HepG2 (cell line): ENCODE data around the gene FCN3. TPM values are rescaled to one million over a fixed set of nuclear protein-coding genes. Genes with fewer than 3 reads are reported as not detected.

Experiments used
- ATAC-seq: fragments of 200-7000 bp; cut with Tn5 transposase; 3 replicates; pipeline ENCODE4 v1.9.1; 2020; ENCODE audit warnings: mild to moderate bottlenecking, moderate library complexity
- BruUV-seq: library from RNA; stranded (reverse); fragments of 400-500 nt; replicated peaks from 2 replicates; lab custom pipeline; 2021; lab: Mats Ljungman, UMichigan
- CTCF ChIA-PET: fragments of 300-600 bp; formaldehyde crosslinking; extraction: SDS; loops from one replicate; lab custom pipeline; 2021; ENCODE audit warnings: low total read pairs, inconsistent platforms, low intra/inter-chr PET ratio; lab: Yijun Ruan, JAX
- POLR2A ChIA-PET: fragments of 350-600 bp; sonication (Branson Sonifier 250); formaldehyde crosslinking; loops from one replicate; lab custom pipeline; 2020; ENCODE audit warnings: antibody characterized with exemption, inconsistent platforms; lab: Yijun Ruan, JAX
- DNase-seq: peaks from one replicate; pipeline ENCODE4 v3.0.0-alpha.2; 2015; ENCODE audit warnings: low spot score
- FAIRE-seq: peaks from 3 replicates; lab custom pipeline; 2011; peaks lifted over from hg19 to GRCh38; lab: Jason Lieb, UNC
- H2AFZ ChIP-seq: one replicate; pipeline ENCODE4 v1.6.1; 2011; ENCODE audit warnings: low read length, inconsistent platforms
- H3K27ac ChIP-seq: fragments of 300-600 bp; 3 replicates; pipeline ENCODE4 v1.8.0; 2011; ENCODE audit warnings: mixed run types, mild to moderate bottlenecking, mixed read lengths, low read length, inconsistent platforms; ENCODE audit not compliant: insufficient read depth; ENCODE audit errors: extremely low read length
- H3K27me3 ChIP-seq, 2 experiments: fragments of 200-600 bp in 1 of 2; 2 replicates in 1 of 2; 3 replicates in 1 of 2; pipeline versions ENCODE4 v1.6.0 to v1.8.0; 2011; ENCODE audit warnings: low read length in 2 of 2, mild to moderate bottlenecking in 2 of 2, moderate library complexity in 2 of 2, inconsistent platforms in 1 of 2; ENCODE audit not compliant: insufficient read depth in 2 of 2, control insufficient read depth in 1 of 2
- H3K36me3 ChIP-seq, 2 experiments: fragments of 200-600 bp in 1 of 2; replicated peaks in 1 of 2; 2 replicates in 1 of 2; 3 replicates in 1 of 2; pipeline versions ENCODE4 v1.5.1 to v1.8.0; 2011; ENCODE audit warnings: low read length in 2 of 2, inconsistent platforms in 1 of 2; ENCODE audit not compliant: insufficient read depth in 2 of 2, control insufficient read depth in 1 of 2
- H3K4me1 ChIP-seq: 2 replicates; pipeline ENCODE4 v1.5.1; 2012; ENCODE audit warnings: low read length, inconsistent platforms; ENCODE audit not compliant: insufficient read depth
- H3K4me2 ChIP-seq: 2 replicates; pipeline ENCODE4 v1.6.0; 2011; ENCODE audit warnings: low read depth, low read length, inconsistent platforms
- H3K4me3 ChIP-seq, 3 experiments: fragments of 200-600 bp in 1 of 3; sonication (generic), shearing (Covaris generic) in 1 of 3; replicated peaks in 1 of 3; 2 replicates each; pipeline ENCODE4 v1.5.1; 2011 to 2016; ENCODE audit warnings: low read length in 3 of 3, inconsistent platforms in 2 of 3, low read depth in 2 of 3, mild to moderate bottlenecking in 2 of 3, control low read depth in 1 of 3, mixed read lengths in 1 of 3; ENCODE audit not compliant: insufficient read depth in 1 of 3
- H3K79me2 ChIP-seq: one replicate; pipeline ENCODE4 v1.6.1; 2011; ENCODE audit warnings: low read length, inconsistent platforms; ENCODE audit not compliant: insufficient read depth
- H3K9ac ChIP-seq: 2 replicates; pipeline ENCODE4 v1.6.0; 2011; ENCODE audit warnings: mild to moderate bottlenecking, low read depth, low read length, inconsistent platforms; ENCODE audit not compliant: insufficient read depth
- H3K9me3 ChIP-seq: 2 replicates; pipeline ENCODE4 v1.5.1; 2012; ENCODE audit warnings: mild to moderate bottlenecking, low read length
- H4K20me1 ChIP-seq: 2 replicates; pipeline ENCODE4 v1.6.0; 2011; ENCODE audit warnings: inconsistent platforms, mild to moderate bottlenecking, low read length, moderate library complexity; ENCODE audit not compliant: insufficient read depth
- CEBPB ChIP-seq: IDR thresholded peaks from 2 replicates; pipeline ENCODE4 v1.6.1; 2011; ENCODE audit warnings: low read depth, low read length, improper control_type of control experiment, borderline replicate concordance
- JUNB ChIP-seq: sonication (generic); formaldehyde crosslinking; IDR thresholded peaks from 2 replicates; pipeline ENCODE4 v1.8.0; 2022; ENCODE audit warnings: missing genetic modification reagents, mild to moderate bottlenecking, borderline replicate concordance
- PRDM10 ChIP-seq: sonication (generic); formaldehyde crosslinking; IDR thresholded peaks from 2 replicates; pipeline ENCODE4 v1.4.0; 2020; ENCODE audit warnings: low read depth, missing genetic modification reagents
- SALL1 ChIP-seq: sonication (generic); formaldehyde crosslinking; IDR thresholded peaks from 2 replicates; pipeline ENCODE4 v1.8.0; 2022; ENCODE audit warnings: mild to moderate bottlenecking, missing genetic modification reagents
- TCF7 ChIP-seq: sonication (generic); IDR thresholded peaks from 2 replicates; pipeline ENCODE4 v1.6.1; 2016; ENCODE audit warnings: antibody characterized with exemption, low read depth
- ZNF629 ChIP-seq: sonication (generic); formaldehyde crosslinking; conservative IDR thresholded peaks from 2 replicates; pipeline ENCODE4 v1.5.0; 2020; ENCODE audit warnings: missing genetic modification reagents
- ZSCAN20 ChIP-seq: sonication (generic); formaldehyde crosslinking; IDR thresholded peaks from 2 replicates; pipeline ENCODE4 v1.4.0; 2020; ENCODE audit warnings: missing genetic modification reagents, mild to moderate bottlenecking, borderline replicate concordance
- whole genome bisulfite sequencing: methylation state at CpG from one replicate; pipeline ENCODE4 v1.1.6; 2017; ENCODE audit warnings: low lambda C conversion rate; 5-methylcytosine and 5-hydroxymethylcytosine counted together
- in situ Hi-C: cut with HindIII; loops from 2 replicates; pipeline ENCODE4 v1.10.0; 2017; ENCODE audit warnings: low pct_unique_long_range_greater_than_20kb; ENCODE audit not compliant: extremely low pct_ligation_motif_present
- intact Hi-C: fragments of 100-400 bp; cut with micrococcal nuclease; formaldehyde crosslinking; loops from one replicate; pipeline ENCODE4 v1.10.0; 2022; ENCODE audit not compliant: unreplicated experiment
- polyA plus RNA-seq, 8 experiments: library from polyadenylated mRNA; depleted of rRNA in 3 of 8; stranded (reverse) in 7 of 8; unstranded in 1 of 8; fragments of >200 nt; fragmentation: Illumina TruSeq in 4 of 8; extraction: Trizol in 4 of 8; gene quantifications; 2 replicates each; pipeline versions ENCODE4 v1.2.1 to v1.2.3, GENCODE V29; 2011 to 2016; ENCODE audit warnings: low read depth in 4 of 8, missing spikeins in 1 of 8, mixed read lengths in 1 of 8; ENCODE audit not compliant: insufficient read depth in 1 of 8
- total RNA-seq, 5 experiments: library from RNA; depleted of rRNA; stranded (reverse); fragments of >200 nt; fragmentation: Illumina TruSeq; extraction: Trizol; gene quantifications; 2 replicates each; pipeline ENCODE4 v1.2.3, GENCODE V29; 2016; ENCODE audit warnings: low read depth in 1 of 5
- TF ChIP-seq, protein P1 (sequence below): sonication (generic); formaldehyde crosslinking; IDR thresholded peaks from 2 replicates; pipeline ENCODE4 v1.9.0; 2021; ENCODE audit warnings: missing genetic modification reagents, borderline replicate concordance

FCN3 gene
- total and polyA plus RNA-seq, 2 of the 13 experiments (the other 11 are each of a cell fraction or from before 2014, with no cell fraction given) = not detected

DNA sequence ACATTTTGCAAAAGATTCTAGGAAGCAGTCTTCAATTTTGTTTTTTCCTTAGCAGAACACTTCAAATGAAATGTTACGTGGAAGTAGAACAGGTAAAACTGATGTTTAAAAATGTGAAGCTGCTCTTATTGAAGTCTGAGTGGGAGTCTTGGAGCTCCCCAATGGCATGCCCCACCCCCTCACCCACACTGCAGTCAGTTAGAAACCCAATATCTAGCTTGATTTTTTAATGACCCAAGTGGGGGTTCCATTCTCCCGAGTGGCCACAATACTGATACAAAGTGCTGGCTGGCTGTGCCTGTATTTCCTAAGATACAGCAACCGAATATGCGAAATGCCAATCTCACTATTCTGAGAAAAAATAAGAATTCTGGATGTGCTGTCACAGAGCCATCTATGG lies 49.1 kb upstream of the FCN3 start:
- ChIA-PET CTCF (no interaction called here), POLR2A (no interaction called here)
- no TSS peak for BruUV-seq
- FAIRE-seq = no peak
- no peak for DNase-seq
- Histone ChIP-seq H3K4me1 (peaks cover 11% of the 10 kb centered on the region), H3K36me3 (peaks cover 16 to 51% of the 10 kb centered on the region in 2 experiments), H3K27me3 (no peaks in the 10 kb centered on the region), H3K9me3 (no peaks in the 10 kb centered on the region), H3K79me2 (peaks cover 5% of the 10 kb centered on the region), H3K27ac (no peak overlapping the region), H3K4me2 (no peak overlapping the region), H3K9ac (no peak overlapping the region), H2AFZ (no peak overlapping the region), H4K20me1 (peaks cover 4% of the 10 kb centered on the region; the same call in 1 of the 2 replicates), H3K4me3 (no peak overlapping the region)
- 97% methylated on average over 4 of the region's 4 CpGs for WGBS
- no peak for ATAC-seq
- no peak for TF ChIP-seq JUNB (CRISPR knock-in tag)
- TF ChIP-seq PRDM10 (CRISPR knock-in tag) = no peak
- TF ChIP-seq CEBPB = no peak
- TF ChIP-seq, protein P1, sequence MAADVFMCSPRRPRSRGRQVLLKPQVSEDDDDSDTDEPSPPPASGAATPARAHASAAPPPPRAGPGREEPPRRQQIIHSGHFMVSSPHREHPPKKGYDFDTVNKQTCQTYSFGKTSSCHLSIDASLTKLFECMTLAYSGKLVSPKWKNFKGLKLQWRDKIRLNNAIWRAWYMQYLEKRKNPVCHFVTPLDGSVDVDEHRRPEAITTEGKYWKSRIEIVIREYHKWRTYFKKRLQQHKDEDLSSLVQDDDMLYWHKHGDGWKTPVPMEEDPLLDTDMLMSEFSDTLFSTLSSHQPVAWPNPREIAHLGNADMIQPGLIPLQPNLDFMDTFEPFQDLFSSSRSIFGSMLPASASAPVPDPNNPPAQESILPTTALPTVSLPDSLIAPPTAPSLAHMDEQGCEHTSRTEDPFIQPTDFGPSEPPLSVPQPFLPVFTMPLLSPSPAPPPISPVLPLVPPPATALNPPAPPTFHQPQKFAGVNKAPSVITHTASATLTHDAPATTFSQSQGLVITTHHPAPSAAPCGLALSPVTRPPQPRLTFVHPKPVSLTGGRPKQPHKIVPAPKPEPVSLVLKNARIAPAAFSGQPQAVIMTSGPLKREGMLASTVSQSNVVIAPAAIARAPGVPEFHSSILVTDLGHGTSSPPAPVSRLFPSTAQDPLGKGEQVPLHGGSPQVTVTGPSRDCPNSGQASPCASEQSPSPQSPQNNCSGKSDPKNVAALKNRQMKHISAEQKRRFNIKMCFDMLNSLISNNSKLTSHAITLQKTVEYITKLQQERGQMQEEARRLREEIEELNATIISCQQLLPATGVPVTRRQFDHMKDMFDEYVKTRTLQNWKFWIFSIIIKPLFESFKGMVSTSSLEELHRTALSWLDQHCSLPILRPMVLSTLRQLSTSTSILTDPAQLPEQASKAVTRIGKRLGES (CRISPR knock-in tag) = no peak
- no peak for TF ChIP-seq TCF7
- TF ChIP-seq ZNF629 = no peak
- no peak for TF ChIP-seq SALL1 (CRISPR knock-in tag)
- TF ChIP-seq ZSCAN20 (CRISPR knock-in tag) = no peak
- intact Hi-C loops = no loop called here
- in situ Hi-C loops = no loop called here
